Renal cortical epithelial cell (primary cell): ENCODE measurements around the gene GREB1L. TPM values are rescaled to one million over a fixed set of nuclear protein-coding genes. Genes with fewer than 3 reads are reported as not detected.
"Not testable (repeated sequence)": the region's sequence is repeated elsewhere in the genome, so short reads cannot be mapped to it uniquely, and the experiment has no call there.

Source experiments
- DNase-seq: peaks from one replicate; pipeline ENCODE4 v3.0.0-alpha.2; 2011; ENCODE audit warnings: low read depth
- total RNA-seq: library from RNA; depleted of rRNA; stranded (reverse); fragments of >200 nt; gene quantifications from 2 replicates; pipeline ENCODE4 v1.2.3, GENCODE V29; 2014

Gene GREB1L
- total RNA-seq: 7.5 and 9.0 TPM in 2 replicates

DNA sequence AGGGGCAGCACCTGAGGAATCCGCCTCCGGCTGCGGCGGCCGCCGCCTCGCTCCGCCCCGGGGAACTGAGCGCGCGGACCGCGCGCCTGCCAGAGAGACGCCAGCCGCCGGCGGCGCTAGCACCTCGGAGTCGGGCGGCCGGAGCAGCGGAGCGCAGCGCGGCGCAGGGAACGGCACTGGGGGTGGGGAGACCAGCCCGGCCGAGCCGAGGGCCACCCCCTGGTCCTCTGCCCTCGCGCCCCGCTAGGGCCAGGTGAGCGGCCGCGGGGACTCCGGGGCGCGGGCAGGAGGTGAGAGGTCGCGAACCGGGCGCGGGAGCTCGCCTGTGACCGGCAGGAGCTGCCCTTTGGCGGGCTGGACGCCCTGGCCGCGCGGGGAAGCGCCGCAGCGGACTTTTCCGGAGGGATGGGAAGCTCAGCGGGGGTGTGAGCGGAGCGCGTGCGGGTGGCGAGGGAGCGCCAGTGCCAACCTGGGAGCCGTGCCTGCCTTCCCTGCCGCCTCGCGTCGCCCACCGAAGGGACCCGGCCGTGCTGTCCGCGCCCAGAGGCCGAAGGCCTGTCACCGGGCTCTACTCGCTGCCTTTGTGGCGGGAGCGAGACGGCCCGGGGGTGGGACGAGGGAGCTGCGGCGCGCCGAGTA lies at the start of gene GREB1L:
TSS of gene GREB1L (plus strand) at position 92 of the 639 bp plus-strand sequence. CDS start 141,287 bp downstream, outside the sequence.
- DNase-seq: peak; percentile 9

DNA sequence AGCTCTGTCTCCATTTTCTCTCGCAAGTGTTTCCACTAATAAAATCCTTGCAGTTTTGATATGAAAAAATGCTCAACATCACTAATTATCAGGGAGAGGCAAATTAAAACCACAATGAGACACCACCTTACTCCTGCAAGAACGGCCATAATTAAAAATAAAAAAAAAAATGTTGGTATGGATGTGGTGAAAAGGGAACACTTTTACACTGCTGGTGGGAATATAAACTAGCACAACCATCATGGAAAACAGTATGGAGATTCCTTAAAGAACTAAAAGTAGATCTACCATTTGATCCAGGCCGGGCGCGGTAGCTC lies 49.8 kb upstream of the GREB1L start:
- DNase-seq: no peak

DNA sequence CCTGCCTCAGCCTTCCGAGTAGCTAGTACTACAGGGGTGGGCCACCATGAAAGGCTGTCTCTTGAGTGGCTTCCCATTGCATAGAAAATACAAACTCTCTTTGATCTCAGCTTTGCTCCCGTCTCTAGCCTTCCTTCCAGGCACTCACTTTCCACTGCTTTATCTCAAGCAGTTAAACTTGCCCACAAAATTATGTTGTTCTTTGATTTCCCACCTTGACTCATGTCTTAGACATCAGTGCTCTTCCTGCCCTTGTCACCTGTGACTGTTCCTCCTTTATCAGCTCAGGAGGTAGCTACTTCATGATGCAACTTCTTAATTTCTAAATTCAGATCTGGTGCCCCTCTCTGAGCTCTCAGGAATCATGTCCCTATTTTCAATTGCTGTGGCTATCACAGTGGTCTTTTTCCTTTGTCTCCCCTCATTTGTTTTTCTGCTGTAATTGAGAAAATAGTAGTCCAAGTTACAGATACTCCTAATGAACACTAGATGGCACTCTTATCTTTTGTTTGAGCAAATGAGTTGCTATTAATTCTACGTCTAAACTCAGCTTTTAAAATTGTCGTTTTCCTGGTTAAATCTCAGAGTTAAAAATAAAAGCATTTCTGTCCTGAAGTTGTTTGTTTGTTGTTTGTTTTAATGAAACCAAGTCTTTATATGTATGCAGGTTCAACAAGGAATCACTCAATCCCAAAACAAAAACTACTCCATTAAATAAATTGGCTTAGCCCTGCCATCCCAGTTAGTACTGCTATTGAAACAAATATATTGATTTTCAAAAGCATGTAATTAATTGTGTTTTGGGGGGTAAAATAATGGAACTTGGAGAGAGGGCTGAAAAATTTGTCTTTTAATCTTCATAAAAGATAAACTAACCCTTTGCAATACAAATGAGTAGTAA lies 46.9 kb upstream of the GREB1L start:
- peak; percentile 71 for DNase-seq

DNA sequence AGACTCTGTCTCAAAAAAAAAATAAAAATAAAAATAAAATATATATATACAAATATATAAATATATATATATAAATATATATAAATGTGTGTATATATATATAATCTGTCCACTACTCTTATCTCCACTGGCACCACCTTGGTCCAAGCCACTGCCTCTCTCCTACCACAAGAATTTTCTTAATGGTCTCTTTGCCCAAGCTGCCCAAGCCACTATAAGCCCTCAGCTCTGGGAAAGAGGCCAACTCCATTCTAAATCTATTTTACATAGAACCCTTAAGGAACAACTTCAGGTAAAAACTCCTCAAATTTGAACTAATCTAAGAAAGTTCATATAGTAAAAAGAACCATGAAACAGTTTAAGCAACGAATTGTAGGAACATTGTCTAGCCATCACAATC lies 45.6 kb upstream of the GREB1L start:
- DNase-seq: peak; percentile 7

DNA sequence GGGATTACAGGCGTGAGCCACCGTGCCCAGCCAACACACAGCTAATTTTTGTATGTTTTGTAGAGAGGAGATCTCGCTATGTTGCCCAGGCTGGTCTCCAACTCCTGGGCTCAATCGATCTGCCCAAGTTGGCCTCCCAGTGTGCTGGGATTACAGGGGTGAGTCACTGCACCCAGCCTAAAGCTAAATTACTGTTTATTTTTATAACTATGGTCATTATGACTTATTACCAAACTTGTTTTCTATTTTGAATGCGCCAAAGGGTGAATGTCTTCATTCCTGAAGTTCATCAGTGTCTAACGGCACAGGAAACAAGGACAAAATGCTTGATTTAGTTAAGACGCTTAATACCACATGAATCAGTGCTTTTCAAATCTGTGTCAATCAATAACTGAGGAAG lies 38.9 kb upstream of the GREB1L start:
- DNase-seq: no peak

DNA sequence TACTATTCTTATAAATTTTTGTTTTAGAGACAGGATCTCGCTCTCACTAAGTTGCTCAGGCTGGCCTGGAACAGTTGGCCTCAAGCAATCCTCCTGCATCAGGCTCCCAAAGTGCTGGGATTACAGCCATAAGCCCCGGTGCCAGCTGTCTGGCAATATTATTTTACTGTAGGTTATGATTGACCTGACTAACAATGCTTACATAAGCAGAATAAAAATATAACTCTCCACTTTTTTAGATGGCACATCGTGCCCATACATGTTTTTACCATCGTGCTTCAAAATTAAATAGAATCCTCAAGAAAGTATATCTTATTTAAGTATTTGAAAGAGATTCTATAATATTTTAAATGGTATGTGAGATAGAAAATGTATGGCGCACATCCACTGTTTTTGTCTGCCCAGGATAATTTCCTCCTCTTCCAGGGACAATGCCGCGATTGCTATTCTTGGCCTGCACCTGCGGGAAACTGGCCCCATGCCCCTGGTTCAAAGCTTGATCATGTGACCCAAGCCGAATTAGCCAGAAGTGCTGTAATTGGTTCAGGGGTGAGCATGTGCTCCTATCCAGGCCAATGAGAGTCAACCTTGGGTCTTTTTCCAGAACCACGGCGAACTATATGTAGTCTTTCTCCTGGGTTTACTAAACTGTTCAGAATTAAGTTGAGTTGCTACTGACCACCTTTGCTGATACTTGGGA lies 38.3 kb upstream of the GREB1L start:
- DNase-seq: no peak

DNA sequence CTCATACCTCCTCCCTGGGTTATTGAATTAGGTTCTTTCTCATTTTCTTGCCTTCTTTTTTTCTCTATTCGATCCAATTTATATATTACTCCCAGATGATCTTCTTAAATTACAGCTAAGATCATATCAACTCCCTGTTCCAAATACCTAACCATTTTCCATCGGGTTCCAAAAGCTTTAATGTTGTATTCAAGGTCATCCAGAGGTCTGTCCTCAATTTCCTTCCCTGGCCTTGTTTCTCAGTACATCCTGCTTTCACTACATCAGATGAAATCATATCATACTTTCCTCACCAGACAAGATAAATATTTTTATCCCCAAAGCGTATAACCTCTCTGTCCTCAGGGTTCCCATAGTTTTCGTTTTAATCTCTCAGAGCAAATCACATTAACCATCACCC lies 36.3 kb upstream of the GREB1L start:
- no peak for DNase-seq

DNA sequence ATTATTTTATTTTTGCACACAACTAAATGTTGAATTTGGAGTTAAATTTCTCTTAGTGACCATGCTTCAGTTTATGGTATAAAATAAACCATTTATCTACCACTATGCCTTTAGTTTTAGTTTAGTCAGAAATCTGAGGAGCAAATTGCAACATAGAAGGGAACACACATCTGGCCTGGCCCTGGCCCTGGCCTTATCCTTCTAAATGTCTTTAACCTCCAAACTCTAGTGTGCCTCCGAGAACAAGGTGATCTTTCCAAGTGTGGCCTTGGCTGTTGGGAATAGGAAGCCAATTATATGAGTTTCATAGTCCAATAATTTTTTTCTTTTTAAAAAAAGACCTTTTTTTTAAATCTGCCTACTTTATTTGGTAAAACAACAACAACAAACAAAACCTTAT lies 31.8 kb upstream of the GREB1L start:
- no peak for DNase-seq

DNA sequence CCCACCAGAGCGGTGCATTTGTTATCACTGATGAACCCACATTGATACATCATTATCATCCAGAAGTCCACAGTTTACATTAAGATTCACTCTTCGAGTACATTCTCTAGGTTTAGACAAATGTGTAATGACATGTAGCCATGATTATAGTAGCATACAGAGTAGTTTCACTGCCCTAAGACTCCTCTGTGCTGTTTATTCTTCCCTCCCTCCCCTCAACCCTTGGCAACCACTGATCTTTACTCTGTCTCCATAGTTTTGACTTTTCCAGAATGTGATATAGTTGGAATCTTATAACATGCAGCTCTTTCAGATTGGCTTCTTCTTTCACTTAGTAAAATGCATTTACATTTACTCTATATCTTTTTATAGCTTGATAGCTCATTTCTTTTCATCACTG lies 31.2 kb upstream of the GREB1L start:
- DNase-seq: no peak

DNA sequence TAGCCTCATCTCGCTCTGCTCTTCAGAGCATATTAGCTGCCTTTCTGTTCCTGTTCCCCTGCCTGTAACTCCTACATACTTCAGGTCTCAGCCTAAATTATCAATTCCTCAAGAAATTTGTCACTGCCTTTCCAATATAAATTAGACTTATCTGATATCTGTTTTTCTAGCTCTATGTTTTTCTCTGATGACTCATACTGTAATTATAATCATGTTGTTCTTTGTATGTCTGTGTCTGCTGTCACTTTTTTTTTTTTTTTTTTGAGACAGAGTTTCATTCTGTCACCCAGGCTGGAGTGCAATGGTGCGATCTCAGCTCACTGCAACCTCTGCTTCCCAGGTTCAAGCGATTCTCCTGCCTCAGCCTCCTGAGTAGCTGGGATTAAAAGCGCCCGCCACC lies 27.6 kb upstream of the GREB1L start:
- DNase-seq: not testable (repeated sequence)

DNA sequence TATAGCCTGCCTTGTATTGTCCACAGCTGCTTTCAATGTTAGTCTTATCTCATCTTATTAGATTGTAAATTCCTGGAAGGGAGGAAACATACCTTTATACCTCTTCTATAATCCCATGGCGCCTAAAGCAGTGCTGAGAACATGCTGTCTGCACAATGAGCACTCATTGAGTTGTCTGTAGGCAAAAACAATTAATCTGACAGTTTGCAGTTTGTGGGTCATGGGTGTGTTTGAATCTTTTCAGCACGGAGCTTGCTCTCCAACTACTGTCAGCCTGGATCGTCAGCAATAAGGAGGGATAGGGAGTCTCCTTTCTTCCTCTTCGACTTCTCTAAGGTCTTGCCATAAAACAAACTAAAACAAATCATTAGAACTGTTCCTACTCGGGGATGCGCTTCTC lies 26.5 kb upstream of the GREB1L start:
- no peak for DNase-seq

DNA sequence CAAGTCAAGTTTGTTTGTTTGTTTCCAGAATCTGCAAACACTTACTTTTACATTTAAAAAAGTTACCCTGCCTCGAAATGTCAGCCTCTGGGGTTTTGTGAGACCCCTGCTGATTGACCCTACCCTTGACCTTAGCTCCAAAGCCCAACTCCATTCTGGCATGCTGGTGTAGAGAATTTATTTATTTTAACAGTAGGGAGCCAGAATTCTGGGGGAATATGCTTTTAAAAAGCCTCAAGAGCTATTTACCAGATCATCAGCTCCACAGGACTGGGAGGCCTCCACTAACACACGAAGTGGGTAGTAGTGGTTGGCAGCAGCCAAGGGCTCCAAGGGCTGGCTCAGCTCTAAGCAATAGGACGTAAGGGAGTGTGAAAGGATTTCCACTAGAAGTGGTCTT lies 23.2 kb upstream of the GREB1L start:
- DNase-seq: no peak

DNA sequence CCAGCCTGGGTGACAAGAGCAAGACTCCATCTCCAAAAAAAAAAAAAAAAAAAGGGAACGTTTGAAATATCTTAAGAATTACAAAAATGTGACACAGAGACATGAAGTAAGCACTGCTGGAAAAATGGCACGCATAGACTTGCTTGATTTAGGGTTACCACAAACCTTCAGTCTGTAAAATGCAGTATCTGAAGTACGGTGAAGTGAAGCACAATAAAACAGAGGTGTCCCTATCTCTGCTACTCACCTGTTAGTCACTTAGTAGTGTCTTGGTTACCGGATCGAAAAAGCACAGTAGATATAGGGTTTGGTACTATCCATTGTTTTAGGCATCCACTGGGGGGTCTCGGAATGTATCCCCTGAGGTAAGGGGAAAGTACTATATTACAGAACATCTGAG lies 11.6 kb upstream of the GREB1L start:
- DNase-seq: no peak

DNA sequence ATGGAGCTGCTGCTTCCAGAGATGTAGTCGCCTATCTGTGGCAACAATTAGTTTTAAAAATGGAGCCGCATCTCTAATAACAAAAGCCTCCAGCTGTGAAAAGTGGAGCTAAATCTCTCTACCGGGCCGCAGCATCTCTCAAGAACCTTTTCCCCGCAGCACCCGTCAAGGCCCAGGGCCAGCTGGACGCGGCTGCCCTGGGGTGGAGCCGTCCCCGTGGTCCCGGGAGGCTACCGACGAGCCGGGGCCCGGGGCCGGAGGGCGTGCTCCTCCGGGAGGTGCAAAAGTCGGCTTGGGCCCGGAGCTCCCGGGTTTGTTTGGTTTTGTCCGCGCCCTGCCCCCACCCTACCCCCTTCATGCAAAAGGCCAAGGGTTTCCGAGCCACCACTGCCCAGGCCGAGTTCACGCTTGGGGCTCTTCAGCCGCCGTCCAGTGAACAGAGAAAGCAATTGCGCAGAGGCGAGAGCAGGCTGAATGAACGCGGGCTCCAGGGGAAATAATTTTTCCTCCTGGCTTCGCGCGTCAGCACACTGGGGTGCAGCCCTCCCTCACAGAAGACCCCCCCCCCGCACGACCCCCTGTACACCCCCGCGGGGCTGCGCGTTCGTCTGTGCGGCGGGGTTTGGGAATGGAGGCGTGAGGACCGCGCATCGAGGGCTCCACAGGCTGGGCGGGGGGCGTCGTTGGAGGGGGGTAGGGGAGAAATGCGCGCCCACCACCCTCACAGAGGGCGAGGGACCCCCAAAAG lies 557 bp upstream of the GREB1L start:
- DNase-seq: no peak

DNA sequence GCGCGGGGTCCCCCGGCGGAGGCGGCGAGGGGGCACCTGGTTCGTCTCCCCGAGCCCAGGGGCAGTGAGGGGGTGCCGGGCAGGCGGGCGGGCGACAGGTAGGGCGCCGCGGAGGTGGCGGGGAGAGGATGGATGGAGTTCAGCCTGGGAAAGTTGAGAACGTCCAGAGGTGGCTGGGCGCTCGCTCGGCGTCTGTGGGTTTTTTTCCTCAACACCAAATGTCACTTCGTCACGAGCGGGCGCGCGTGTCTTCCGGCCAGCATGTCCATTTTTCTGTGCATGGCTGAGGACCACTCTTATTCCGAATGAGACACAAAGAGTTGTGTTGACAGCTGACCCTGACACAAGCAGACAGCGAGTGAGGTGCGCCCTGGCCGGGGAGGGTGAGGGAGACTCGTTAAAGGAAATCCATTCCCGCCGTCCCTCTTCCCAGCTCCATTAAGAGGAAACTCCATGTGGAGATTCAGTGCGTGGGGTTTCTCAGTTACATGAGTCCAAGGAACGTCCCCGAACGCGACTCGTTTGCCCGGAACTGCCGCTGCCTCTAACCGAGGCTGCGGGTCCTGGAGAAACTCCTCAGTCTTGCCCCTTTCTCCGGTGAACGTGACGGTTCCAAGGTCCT lies 859 bp downstream of the GREB1L start:
- DNase-seq: no peak

DNA sequence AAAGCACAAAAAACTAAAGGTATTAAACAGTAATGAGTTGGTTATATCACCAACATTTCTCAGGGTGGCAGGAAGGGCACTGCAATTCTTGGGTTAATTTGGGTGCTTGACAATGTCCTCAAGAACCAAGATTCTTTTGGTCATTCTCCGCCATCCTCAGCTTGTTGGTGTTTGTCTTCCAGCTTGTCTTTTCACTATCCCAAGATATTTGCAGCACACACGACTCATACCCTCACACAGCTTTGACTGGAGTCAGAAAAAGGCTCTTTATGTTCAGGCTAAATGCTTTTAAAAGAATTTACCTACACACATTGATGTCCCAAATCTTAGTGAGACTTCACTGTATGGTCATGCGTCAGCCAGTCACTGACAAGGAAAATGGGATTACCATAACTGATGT lies 12.5 kb downstream of the GREB1L start:
- no peak for DNase-seq

DNA sequence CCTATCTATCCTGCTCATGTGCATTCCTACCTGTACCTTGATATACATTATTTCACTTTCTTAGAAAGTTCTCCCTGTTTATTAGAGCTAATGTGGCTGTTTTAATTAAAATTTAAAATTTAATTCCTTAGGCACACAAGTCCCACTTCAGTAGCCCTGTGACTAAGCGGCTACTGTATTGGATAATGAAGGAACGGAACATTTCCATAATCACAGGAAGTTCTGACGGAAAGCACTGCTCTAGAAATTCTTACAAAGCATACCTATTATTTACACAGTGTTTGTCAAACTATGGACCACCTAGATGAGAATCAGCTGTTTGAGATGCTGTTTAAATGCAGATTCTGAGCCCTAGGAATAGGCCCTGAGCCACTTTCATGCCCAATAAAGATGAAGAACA lies 13.2 kb downstream of the GREB1L start:
- DNase-seq: no peak

DNA sequence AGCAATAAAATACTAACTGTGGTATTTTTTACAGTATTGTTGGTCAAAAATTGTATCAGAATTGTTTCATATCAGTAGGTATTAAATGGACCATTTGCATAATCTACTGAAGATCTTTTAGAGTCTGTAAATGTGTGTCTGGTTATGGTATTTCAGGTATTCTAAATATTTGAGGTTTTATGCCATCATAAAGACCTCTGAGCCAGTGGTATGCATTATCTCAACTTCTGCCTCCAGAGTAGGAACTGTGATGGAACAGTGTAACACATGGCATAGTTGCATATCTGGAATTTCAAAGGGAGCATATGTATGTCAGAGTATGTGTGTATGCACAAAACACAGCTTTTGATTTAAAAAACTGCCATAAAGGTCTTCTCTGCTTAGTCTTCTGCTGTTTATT lies 15.4 kb downstream of the GREB1L start:
- peak; percentile 22 for DNase-seq

DNA sequence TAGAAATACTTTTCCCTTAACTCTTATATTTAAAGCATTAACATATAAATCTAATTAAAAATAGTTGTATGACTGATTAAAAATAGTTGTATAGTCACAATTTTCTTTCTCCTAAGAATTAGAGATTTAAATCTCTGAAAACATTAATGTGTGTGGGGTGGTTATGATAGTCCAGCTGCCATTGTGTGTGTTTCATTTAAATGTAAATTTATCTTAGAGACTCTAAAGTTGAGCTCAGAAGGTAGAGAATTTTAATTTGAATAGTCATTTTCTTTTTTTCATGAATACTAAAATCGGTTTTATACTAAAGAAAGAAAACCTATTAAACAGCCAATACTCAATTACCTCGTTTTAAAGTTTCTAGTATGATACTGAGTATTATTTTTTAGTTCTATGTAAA lies 18.6 kb downstream of the GREB1L start:
- no peak for DNase-seq

DNA sequence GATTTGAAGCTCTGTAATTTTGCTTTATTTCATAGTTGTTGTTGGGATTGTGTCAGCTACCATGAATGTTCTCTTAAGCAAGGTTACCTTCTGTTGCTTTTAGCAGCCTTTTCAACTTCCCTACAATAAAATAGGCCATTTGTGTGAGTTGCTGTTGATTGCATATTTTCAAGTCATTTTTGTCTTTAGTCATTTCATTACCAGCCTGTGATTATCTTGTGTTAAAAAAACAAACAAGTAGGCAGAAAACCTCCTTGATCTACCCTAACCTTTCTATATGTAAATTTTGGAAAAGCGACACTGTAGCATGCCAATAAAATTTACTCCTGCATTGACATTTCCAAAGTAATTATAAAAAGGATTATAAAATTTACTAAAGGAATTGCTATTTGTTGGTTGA lies 19.3 kb downstream of the GREB1L start:
- DNase-seq: no peak

DNA sequence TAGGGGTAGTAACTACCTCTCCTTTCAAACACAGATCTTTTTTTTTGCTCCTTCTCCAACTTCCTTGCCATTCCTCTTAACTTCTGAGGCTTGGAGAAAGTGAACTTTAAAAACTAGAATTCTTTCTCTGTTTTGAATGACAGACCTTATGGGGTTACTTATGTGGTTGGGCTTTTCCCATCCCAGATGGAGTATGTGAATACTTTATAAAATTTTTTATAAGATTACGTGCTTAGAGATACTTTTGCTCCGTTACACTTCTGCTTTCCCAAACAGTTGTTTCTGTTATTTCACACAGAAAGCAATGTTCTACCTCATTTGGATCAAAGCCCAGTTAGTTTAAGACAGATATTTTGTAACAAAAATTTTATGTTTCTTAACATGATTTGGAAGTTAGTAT lies 20.2 kb downstream of the GREB1L start:
- no peak for DNase-seq

DNA sequence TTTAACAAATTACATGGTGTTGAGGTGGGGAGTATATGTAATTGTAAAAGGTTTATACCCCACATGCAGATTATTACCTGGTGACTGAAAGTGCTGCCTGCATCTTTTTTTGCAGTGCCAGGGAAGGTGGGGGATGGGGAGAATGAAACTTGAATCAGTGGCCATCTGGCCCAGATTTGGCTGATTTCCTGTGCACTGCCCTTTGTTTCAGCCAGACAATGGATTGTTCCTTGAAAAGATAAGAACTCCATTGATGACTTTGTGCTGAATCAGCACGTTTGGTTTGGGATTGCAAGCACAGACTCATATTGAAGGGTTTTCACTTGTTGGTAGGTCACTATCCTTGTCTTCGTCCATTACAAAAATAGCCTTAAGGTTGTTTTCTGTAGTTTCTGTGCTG lies 20.9 kb downstream of the GREB1L start:
- no peak for DNase-seq
